ENCODE measurements around the gene GTF3C5.
"Not testable (repeated sequence)": the region's sequence is repeated elsewhere in the genome, so short reads cannot be mapped to it uniquely, and the experiment has no call there.

The GTF3C5 gene

GRCh38 chr9:133061019-133061763 is 30.4 kb downstream of the GTF3C5 start:
- H3K36me3 ChIP-seq (ENCODE audit: control insufficient read depth, insufficient read depth, low read length); H4K8ac ChIP-seq (ENCODE audit: low read depth, low read length); H3K27me3 ChIP-seq (ENCODE audit: insufficient read depth, low read length, poor library complexity); H3K4me3 ChIP-seq (ENCODE audit: low read length); H3K79me2 ChIP-seq (ENCODE audit: control insufficient read depth, insufficient read depth, low read length); H3K79me1 ChIP-seq (ENCODE audit: low read length); H3K4me2 ChIP-seq (ENCODE audit: low read length); H3K23ac ChIP-seq (ENCODE audit: low read length); H4K5ac ChIP-seq (ENCODE audit: low read length); H2BK15ac ChIP-seq (replicated peaks; ENCODE audit: low read depth): not testable (repeated sequence)
- Histone ChIP-seq H2BK5ac (ENCODE audit: low read length) (peak overlapping the region; percentile 88), H3K9ac (ENCODE audit: low read length) (peak overlapping the region; percentile 57), H3K27ac (ENCODE audit: low read depth, low read length) (peak overlapping the region; percentile 95), H3K18ac (ENCODE audit: low read length) (peak overlapping the region; percentile 72), H3K4ac (ENCODE audit: low read depth, low read length) (peak overlapping the region; percentile 87), H2AK5ac (ENCODE audit: low read length) (peak overlapping the region; percentile 69), H2BK120ac (ENCODE audit: low read depth, low read length) (peak overlapping the region; percentile 95), H3K4me1 (ENCODE audit: control insufficient read depth, low read depth, low read length) (peaks cover 12% of the 10 kb centered on the region), H3K56ac (ENCODE audit: low read length) (peak overlapping the region; percentile 78)
- peak; percentile 43 for DNase-seq
- WGBS (ENCODE audit: extremely low coverage, insufficient coverage, low lambda C conversion rate): no CpG with 5 or more reads among the region's 14 CpGs

DNA sequence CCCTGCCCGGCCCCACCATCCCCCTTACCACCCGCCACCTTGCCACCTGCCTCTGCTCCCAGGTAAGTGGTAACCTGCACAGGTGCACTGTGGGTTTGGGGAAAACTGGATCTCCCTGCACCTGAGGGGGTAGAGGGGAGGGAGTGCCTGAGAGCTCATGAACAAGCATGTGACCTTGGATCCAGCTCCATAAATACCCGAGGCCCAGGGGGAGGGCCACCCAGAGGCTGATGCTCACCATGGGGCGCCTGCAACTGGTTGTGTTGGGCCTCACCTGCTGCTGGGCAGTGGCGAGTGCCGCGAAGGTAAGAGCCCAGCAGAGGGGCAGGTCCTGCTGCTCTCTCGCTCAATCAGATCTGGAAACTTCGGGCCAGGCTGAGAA is 31.0 kb downstream of the GTF3C5 start, which contains the start of gene CEL:
Gene CEL, plus strand, starts transcription at position 218 of the 382 bp plus-strand sequence. Its CDS starts 22 bp downstream, at position 240.
- H2AK5ac ChIP-seq (ENCODE audit: low read length): peak within 1 kb of the TSS; percentile 69
- not testable (repeated sequence) for H3K4me3 ChIP-seq (ENCODE audit: low read length); H4K5ac ChIP-seq (ENCODE audit: low read length); H3K79me2 ChIP-seq (ENCODE audit: control insufficient read depth, insufficient read depth, low read length); H4K8ac ChIP-seq (ENCODE audit: low read depth, low read length); H3K27me3 ChIP-seq (ENCODE audit: insufficient read depth, low read length, poor library complexity); H2BK15ac ChIP-seq (replicated peaks; ENCODE audit: low read depth); H3K23ac ChIP-seq (ENCODE audit: low read length); DNase-seq; H3K4me2 ChIP-seq (ENCODE audit: low read length); H3K79me1 ChIP-seq (ENCODE audit: low read length); H3K36me3 ChIP-seq (ENCODE audit: control insufficient read depth, insufficient read depth, low read length)
- peak within 1 kb of the TSS; percentile 87 for H3K4ac ChIP-seq (ENCODE audit: low read depth, low read length)
- peak within 1 kb of the TSS; percentile 95 for H2BK120ac ChIP-seq (ENCODE audit: low read depth, low read length)
- no CpG with 5 or more reads among the region's 9 CpGs for WGBS (ENCODE audit: extremely low coverage, insufficient coverage, low lambda C conversion rate)
- peak within 1 kb of the TSS; percentile 88 for H2BK5ac ChIP-seq (ENCODE audit: low read length)
- H3K4me1 ChIP-seq (ENCODE audit: control insufficient read depth, low read depth, low read length): peaks cover 12% of the 10 kb centered on the region
- peak within 1 kb of the TSS; percentile 78 for H3K56ac ChIP-seq (ENCODE audit: low read length)
- H3K18ac ChIP-seq (ENCODE audit: low read length): peak within 1 kb of the TSS; percentile 72
- H3K27ac ChIP-seq (ENCODE audit: low read depth, low read length): peak within 1 kb of the TSS; percentile 95
- peak within 1 kb of the TSS; percentile 57 for H3K9ac ChIP-seq (ENCODE audit: low read length)

DNA sequence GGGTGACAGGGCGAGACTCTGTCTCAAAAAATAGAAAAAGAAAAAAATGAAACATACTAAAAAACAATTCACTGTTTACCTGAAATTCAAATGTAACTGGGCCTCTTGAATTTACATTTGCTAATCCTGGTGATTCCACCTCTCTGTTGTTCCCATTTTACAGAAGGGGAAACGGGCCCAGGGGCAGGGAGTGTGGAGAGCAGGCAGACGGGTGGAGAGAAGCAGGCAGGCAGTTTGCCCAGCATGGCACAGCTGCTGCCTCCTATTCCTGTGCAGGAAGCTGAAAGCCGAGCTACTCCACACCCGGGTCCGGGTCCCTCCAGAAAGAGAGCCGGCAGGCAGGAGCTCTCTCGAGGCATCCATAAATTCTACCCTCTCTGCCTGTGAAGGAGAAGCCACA is 31.8 kb downstream of the GTF3C5 start:
- not testable (repeated sequence) for H2BK15ac ChIP-seq (replicated peaks; ENCODE audit: low read depth)

DNA sequence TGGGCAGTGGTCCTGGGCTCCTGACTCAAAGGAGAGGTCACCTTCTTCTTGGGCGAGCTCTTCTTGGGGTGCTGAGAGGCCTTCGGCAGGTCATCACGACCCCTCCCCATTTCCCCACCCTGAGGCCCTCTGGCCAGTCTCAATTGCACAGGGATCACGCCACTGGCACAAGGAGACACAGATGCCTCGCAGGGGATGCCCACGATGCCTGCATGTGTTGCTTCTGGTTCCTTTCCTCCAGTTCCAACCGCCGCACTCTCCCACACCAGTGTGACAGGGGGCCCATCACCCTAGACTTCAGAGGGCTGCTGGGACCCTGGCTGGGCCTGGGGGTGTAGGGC is 32.3 kb downstream of the GTF3C5 start:
- no peak overlapping the region for H2BK5ac ChIP-seq (ENCODE audit: low read length)
- no peak overlapping the region for H3K56ac ChIP-seq (ENCODE audit: low read length)
- H3K18ac ChIP-seq (ENCODE audit: low read length): no peak overlapping the region
- no peaks in the 10 kb centered on the region for H3K79me2 ChIP-seq (ENCODE audit: control insufficient read depth, insufficient read depth, low read length)
- no peaks in the 10 kb centered on the region for H3K79me1 ChIP-seq (ENCODE audit: low read length)
- H3K4me3 ChIP-seq (ENCODE audit: low read length): no peak overlapping the region
- H3K27ac ChIP-seq (ENCODE audit: low read depth, low read length): no peak overlapping the region
- H3K4ac ChIP-seq (ENCODE audit: low read depth, low read length): no peak overlapping the region
- peaks cover 1% of the 10 kb centered on the region for H3K36me3 ChIP-seq (ENCODE audit: control insufficient read depth, insufficient read depth, low read length)
- H3K23ac ChIP-seq (ENCODE audit: low read length): no peak overlapping the region
- H4K8ac ChIP-seq (ENCODE audit: low read depth, low read length): no peak overlapping the region
- H3K27me3 ChIP-seq (ENCODE audit: insufficient read depth, low read length, poor library complexity): no peaks in the 10 kb centered on the region
- no CpG with 5 or more reads among the region's 8 CpGs for WGBS (ENCODE audit: extremely low coverage, insufficient coverage, low lambda C conversion rate)
- H3K9ac ChIP-seq (ENCODE audit: low read length): no peak overlapping the region
- H3K4me2 ChIP-seq (ENCODE audit: low read length): no peak overlapping the region
- DNase-seq: no peak
- H2BK15ac ChIP-seq (replicated peaks; ENCODE audit: low read depth): no peak overlapping the region
- no peak overlapping the region for H4K5ac ChIP-seq (ENCODE audit: low read length)
- peaks cover 12% of the 10 kb centered on the region for H3K4me1 ChIP-seq (ENCODE audit: control insufficient read depth, low read depth, low read length)
- H2AK5ac ChIP-seq (ENCODE audit: low read length): no peak overlapping the region
- H2BK120ac ChIP-seq (ENCODE audit: low read depth, low read length): no peak overlapping the region

More for the DNA sequence above, 31.8 kb downstream of the GTF3C5 start:
- not testable (repeated sequence) for H3K4me2 ChIP-seq (ENCODE audit: low read length); H3K9ac ChIP-seq (ENCODE audit: low read length); H3K36me3 ChIP-seq (ENCODE audit: control insufficient read depth, insufficient read depth, low read length); H3K79me1 ChIP-seq (ENCODE audit: low read length); H3K27ac ChIP-seq (ENCODE audit: low read depth, low read length); H4K5ac ChIP-seq (ENCODE audit: low read length); H3K4ac ChIP-seq (ENCODE audit: low read depth, low read length); H2AK5ac ChIP-seq (ENCODE audit: low read length); H3K27me3 ChIP-seq (ENCODE audit: insufficient read depth, low read length, poor library complexity); H3K56ac ChIP-seq (ENCODE audit: low read length); H3K18ac ChIP-seq (ENCODE audit: low read length); H2BK5ac ChIP-seq (ENCODE audit: low read length); H2BK120ac ChIP-seq (ENCODE audit: low read depth, low read length); H4K8ac ChIP-seq (ENCODE audit: low read depth, low read length); H3K23ac ChIP-seq (ENCODE audit: low read length); H3K4me3 ChIP-seq (ENCODE audit: low read length); H3K79me2 ChIP-seq (ENCODE audit: control insufficient read depth, insufficient read depth, low read length); DNase-seq
- peaks cover 12% of the 10 kb centered on the region for H3K4me1 ChIP-seq (ENCODE audit: control insufficient read depth, low read depth, low read length)
- WGBS (ENCODE audit: extremely low coverage, insufficient coverage, low lambda C conversion rate): no CpG with 5 or more reads among the region's 8 CpGs

- Histone ChIP-seq H3K4me2 (ENCODE audit: low read length) (no peak overlapping the region), H3K56ac (ENCODE audit: low read length) (no peak overlapping the region), H2BK120ac (ENCODE audit: low read depth, low read length) (no peak overlapping the region), H3K4me3 (ENCODE audit: low read length) (no peak overlapping the region), H3K23ac (ENCODE audit: low read length) (no peak overlapping the region), H3K18ac (ENCODE audit: low read length) (no peak overlapping the region), H2BK15ac (replicated peaks; ENCODE audit: low read depth) (no peak overlapping the region), H3K4me1 (ENCODE audit: control insufficient read depth, low read depth, low read length) (peaks cover 12% of the 10 kb centered on the region), H4K8ac (ENCODE audit: low read depth, low read length) (no peak overlapping the region), H3K27ac (ENCODE audit: low read depth, low read length) (no peak overlapping the region), H3K27me3 (ENCODE audit: insufficient read depth, low read length, poor library complexity) (no peaks in the 10 kb centered on the region), H2BK5ac (ENCODE audit: low read length) (no peak overlapping the region), H4K5ac (ENCODE audit: low read length) (no peak overlapping the region), H3K9ac (ENCODE audit: low read length) (no peak overlapping the region), H2AK5ac (ENCODE audit: low read length) (no peak overlapping the region), H3K79me2 (ENCODE audit: control insufficient read depth, insufficient read depth, low read length) (no peaks in the 10 kb centered on the region), H3K4ac (ENCODE audit: low read depth, low read length) (no peak overlapping the region), H3K36me3 (ENCODE audit: control insufficient read depth, insufficient read depth, low read length) (no peaks in the 10 kb centered on the region), H3K79me1 (ENCODE audit: low read length) (no peaks in the 10 kb centered on the region)
- no peak for DNase-seq
- no CpG with 5 or more reads among the region's 14 CpGs for WGBS (ENCODE audit: extremely low coverage, insufficient coverage, low lambda C conversion rate)
Observed at GRCh38 chr9:133063500-133064231, 32.9 kb downstream of the GTF3C5 start.

All from mesendoderm (in vitro differentiated cells).